ENCODE measurements around the gene CFAP61.

CFAP61 gene

GRCh38 chr20:20367575-20368417 lies 315.5 kb downstream of the CFAP61 start, which contains the start of gene INSM1:
Gene INSM1, plus strand, starts transcription at chr20:20368104. Its CDS starts 164 bp downstream, at chr20:20368268.
- peak; percentile 97 to 100 for DNase-seq

- DNase-seq: peak in 1 of 2 experiments; percentile 33
Measured at GRCh38 chr20:20368418-20369249, 316.3 kb downstream of the CFAP61 start.

GRCh38 chr20:20369250-20370093 lies 317.1 kb downstream of the CFAP61 start:
- DNase-seq: peak; percentile 60 to 68

GRCh38 chr20:20370094-20370575 lies 317.8 kb downstream of the CFAP61 start:
- DNase-seq: no peak

- DNase-seq: peak in 1 of 2 experiments; percentile 17
Measured at GRCh38 chr20:20371083-20371482, 318.8 kb downstream of the CFAP61 start.

- DNase-seq: peak in 1 of 2 experiments; percentile 22
Measured at GRCh38 chr20:20371681-20372080, 319.3 kb downstream of the CFAP61 start.

- peak; percentile 85 to 91 for DNase-seq
Measured at GRCh38 chr20:20373091-20373571, 320.8 kb downstream of the CFAP61 start.

GRCh38 chr20:20375862-20376261 lies 323.5 kb downstream of the CFAP61 start:
- peak; percentile 81 to 85 for DNase-seq

GRCh38 chr20:20386192-20386591 lies 333.9 kb downstream of the CFAP61 start:
- DNase-seq: peak; percentile 43 to 57

- no peak for DNase-seq
Measured at GRCh38 chr20:20390393-20390792, 338.1 kb downstream of the CFAP61 start.

GRCh38 chr20:20391115-20391514 lies 338.8 kb downstream of the CFAP61 start:
- no peak for DNase-seq

- no peak for DNase-seq
Measured at GRCh38 chr20:20391766-20392165, 339.4 kb downstream of the CFAP61 start.

- no peak for DNase-seq
Measured at GRCh38 chr20:20393207-20394120, 341.1 kb downstream of the CFAP61 start.

GRCh38 chr20:20395087-20395486 lies 342.8 kb downstream of the CFAP61 start:
- DNase-seq: no peak

- DNase-seq: peak; percentile 87 to 88
Measured at GRCh38 chr20:20395903-20396568, 343.7 kb downstream of the CFAP61 start.

- peak in 1 of 2 experiments; percentile 18 for DNase-seq
Measured at GRCh38 chr20:20396794-20397193, 344.5 kb downstream of the CFAP61 start.

- no peak for DNase-seq
Measured at GRCh38 chr20:20398123-20398522, 345.8 kb downstream of the CFAP61 start.

- no peak for DNase-seq
Measured at GRCh38 chr20:20399531-20400500, 347.5 kb downstream of the CFAP61 start.

GRCh38 chr20:20401991-20402390 lies 349.7 kb downstream of the CFAP61 start:
- no peak for DNase-seq

All from SHP77 (cell line).